ENCODE results near the gene BTN3A1.
A peak's percentile ranks its signal among the peaks of the same experiment; 100 is the strongest.
"Not testable (repeated sequence)": the region's sequence is repeated elsewhere in the genome, so short reads cannot be mapped to it uniquely, and the experiment has no call there.

Gene BTN3A1

GRCh38 chr6:26401987-26402658 is at the start of gene BTN3A1:
Gene BTN3A1 (plus strand): TSS chr6:26402275. CDS start chr6:26405564, 3,289 bp downstream.
- peak in 45 of 56 donors; percentile 1 to 77 (median 24) for DNase-seq

- DNase-seq = no peak
Measured at GRCh38 chr6:26352315-26352714, 49.8 kb upstream of the BTN3A1 start.

- no peak for DNase-seq
Measured at GRCh38 chr6:26354162-26354561, 47.9 kb upstream of the BTN3A1 start.

- DNase-seq = no peak
Measured at GRCh38 chr6:26355366-26355765, 46.7 kb upstream of the BTN3A1 start.

- not testable (repeated sequence) for DNase-seq
Measured at GRCh38 chr6:26357543-26357942, 44.5 kb upstream of the BTN3A1 start.

- no peak for DNase-seq
Measured at GRCh38 chr6:26358511-26358981, 43.5 kb upstream of the BTN3A1 start.

GRCh38 chr6:26359765-26360164 is 42.3 kb upstream of the BTN3A1 start:
- DNase-seq = no peak

- DNase-seq = no peak
Measured at GRCh38 chr6:26360451-26361416, 41.3 kb upstream of the BTN3A1 start.

- DNase-seq = no peak
Measured at GRCh38 chr6:26361544-26361943, 40.5 kb upstream of the BTN3A1 start.

GRCh38 chr6:26362093-26362835 is 39.8 kb upstream of the BTN3A1 start:
- DNase-seq = no peak

GRCh38 chr6:26362836-26363220 is 39.2 kb upstream of the BTN3A1 start:
- no peak for DNase-seq

- peak in 3 of 56 donors; percentile 1 to 3 (median 1) for DNase-seq
Measured at GRCh38 chr6:26363882-26364701, 38.0 kb upstream of the BTN3A1 start.

GRCh38 chr6:26365633-26365995 is 36.5 kb upstream of the BTN3A1 start:
- DNase-seq = no peak

GRCh38 chr6:26366504-26366903 is 35.6 kb upstream of the BTN3A1 start:
- DNase-seq = no peak

- no peak for DNase-seq
Measured at GRCh38 chr6:26367114-26367513, 35.0 kb upstream of the BTN3A1 start.

GRCh38 chr6:26371813-26372212 is 30.3 kb upstream of the BTN3A1 start:
- DNase-seq = not testable (repeated sequence)

GRCh38 chr6:26372308-26373144 is 29.5 kb upstream of the BTN3A1 start:
- DNase-seq = no peak

GRCh38 chr6:26375270-26375669 is 26.8 kb upstream of the BTN3A1 start:
- DNase-seq = no peak

GRCh38 chr6:26377719-26378118 is 24.4 kb upstream of the BTN3A1 start:
- no peak for DNase-seq

- not testable (repeated sequence) for DNase-seq
Measured at GRCh38 chr6:26378143-26378542, 23.9 kb upstream of the BTN3A1 start.
